ENCODE measurements around the gene PSIP1. TPM values are rescaled to one million over a fixed set of nuclear protein-coding genes. Genes with fewer than 3 reads are reported as not detected.

The PSIP1 gene
- total and polyA plus RNA-seq, 7 donors, result 10.9 to 89.1 (median 65.7) TPM

GRCh38 chr9:15484802-15485201, 26.0 kb downstream of the PSIP1 start:
- Histone ChIP-seq H3K4me1 (no peaks in the 10 kb centered on the region), H3K27me3 (no peaks in the 10 kb centered on the region), H3K9me3 (no peaks in the 10 kb centered on the region), H3K36me3 (peaks cover 0 to 34% (median 4%) of the 10 kb centered on the region in 4 donors), H3K4me3 (no peak overlapping the region), H3K27ac (no peak overlapping the region)
- 92 to 95% methylated on average over 6 of the region's 6 CpGs for WGBS, 2 donors
- DNase-seq, result no peak
- no peak for TF ChIP-seq CTCF (IDR thresholded peaks at IDR 0.05)
- no peak for TF ChIP-seq POLR2AphosphoS5 (IDR thresholded peaks at IDR 0.05)
- TF ChIP-seq EP300 (IDR thresholded peaks at IDR 0.05), result no peak
- TF ChIP-seq POLR2A (IDR thresholded peaks at IDR 0.05), result no peak
- intact Hi-C loops (cut with DNase I), result no loop called here

GRCh38 chr9:15482146-15482545, 28.6 kb downstream of the PSIP1 start:
- Histone ChIP-seq H3K36me3 (peaks cover 0 to 36% (median 4%) of the 10 kb centered on the region in 4 donors), H3K9me3 (no peaks in the 10 kb centered on the region), H3K4me1 (no peaks in the 10 kb centered on the region), H3K4me3 (no peak overlapping the region), H3K27me3 (no peaks in the 10 kb centered on the region), H3K27ac (no peak overlapping the region)
- intact Hi-C loops (cut with DNase I), result no loop called here
- TF ChIP-seq EP300 (IDR thresholded peaks at IDR 0.05), result no peak
- TF ChIP-seq POLR2A (IDR thresholded peaks at IDR 0.05), result no peak
- TF ChIP-seq POLR2AphosphoS5 (IDR thresholded peaks at IDR 0.05), result no peak
- no peak for TF ChIP-seq CTCF (IDR thresholded peaks at IDR 0.05)
- no peak for DNase-seq
- WGBS, 2 donors, result 59 to 67% methylated on average over 1 of the region's 1 CpG

GRCh38 chr9:15480028-15480427, 30.7 kb downstream of the PSIP1 start:
- no peak for DNase-seq
- no peak overlapping the region for H3K27ac ChIP-seq
- peaks cover 0 to 36% (median 4%) of the 10 kb centered on the region in 4 donors for H3K36me3 ChIP-seq
- H3K9me3 ChIP-seq, result no peaks in the 10 kb centered on the region
- intact Hi-C loops (cut with DNase I), result no loop called here
- no peak overlapping the region for H3K4me3 ChIP-seq
- TF ChIP-seq CTCF (IDR thresholded peaks at IDR 0.05), result no peak
- TF ChIP-seq POLR2A (IDR thresholded peaks at IDR 0.05), result no peak
- no peak for TF ChIP-seq EP300 (IDR thresholded peaks at IDR 0.05)
- no peak for TF ChIP-seq POLR2AphosphoS5 (IDR thresholded peaks at IDR 0.05)
- no peaks in the 10 kb centered on the region for H3K27me3 ChIP-seq
- no peaks in the 10 kb centered on the region for H3K4me1 ChIP-seq
- WGBS, 2 donors, result 92 to 98% methylated on average over 1 of the region's 1 CpG

- intact Hi-C loops (cut with DNase I), result no loop called here
- no peak for DNase-seq
- TF ChIP-seq POLR2AphosphoS5 (IDR thresholded peaks at IDR 0.05), result no peak
- no peak for TF ChIP-seq EP300 (IDR thresholded peaks at IDR 0.05)
- TF ChIP-seq POLR2A (IDR thresholded peaks at IDR 0.05), result no peak
- TF ChIP-seq CTCF (IDR thresholded peaks at IDR 0.05), result no peak
Measured at GRCh38 chr9:15475923-15476536, 34.7 kb downstream of the PSIP1 start.

GRCh38 chr9:15469862-15470261, 40.9 kb downstream of the PSIP1 start:
- intact Hi-C loops (cut with DNase I), result no loop called here
- no peak for DNase-seq
- Histone ChIP-seq H3K27me3 (no peaks in the 10 kb centered on the region), H3K9me3 (no peaks in the 10 kb centered on the region), H3K36me3 (peaks cover 0 to 77% (median 11%) of the 10 kb centered on the region in 4 donors), H3K4me1 (no peaks in the 10 kb centered on the region), H3K27ac (no peak overlapping the region), H3K4me3 (no peak overlapping the region)
- 94 to 99% methylated on average over 2 of the region's 2 CpGs for WGBS, 2 donors
- no peak for TF ChIP-seq CTCF (IDR thresholded peaks at IDR 0.05)
- TF ChIP-seq POLR2AphosphoS5 (IDR thresholded peaks at IDR 0.05), result no peak
- TF ChIP-seq POLR2A (IDR thresholded peaks at IDR 0.05), result no peak
- TF ChIP-seq EP300 (IDR thresholded peaks at IDR 0.05), result no peak

More at GRCh38 chr9:15475923-15476536, 34.7 kb downstream of the PSIP1 start:
- Histone ChIP-seq H3K4me3 (no peak overlapping the region), H3K4me1 (no peaks in the 10 kb centered on the region), H3K27ac (no peak overlapping the region), H3K27me3 (no peaks in the 10 kb centered on the region), H3K36me3 (peaks cover 0 to 38% (median 5%) of the 10 kb centered on the region in 4 donors), H3K9me3 (no peaks in the 10 kb centered on the region)
- WGBS, 2 donors, result 85 to 87% methylated on average over 8 of the region's 8 CpGs
